Measurements from ENCODE around the gene DMD.

DNA sequence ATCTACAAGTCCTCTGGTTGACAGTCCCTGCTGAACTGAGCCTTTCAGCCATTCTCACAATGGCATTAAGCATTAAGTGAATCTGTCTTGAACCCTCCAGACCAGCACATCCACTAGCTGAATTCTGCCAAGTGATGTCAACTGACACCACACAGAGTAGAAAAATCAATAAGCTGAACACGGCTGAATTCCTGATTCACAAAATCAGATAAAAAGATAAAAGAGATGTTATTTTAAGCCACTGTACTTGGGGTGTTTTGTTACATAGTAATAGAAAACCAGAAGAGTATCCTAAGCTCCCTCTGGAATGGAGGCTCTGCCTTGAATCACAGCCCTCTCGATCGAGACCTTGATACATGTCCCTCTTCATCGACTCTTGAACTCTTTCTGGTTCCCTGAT lies 336.5 kb downstream of the DMD start:
- TF ChIP-seq, protein P1, sequence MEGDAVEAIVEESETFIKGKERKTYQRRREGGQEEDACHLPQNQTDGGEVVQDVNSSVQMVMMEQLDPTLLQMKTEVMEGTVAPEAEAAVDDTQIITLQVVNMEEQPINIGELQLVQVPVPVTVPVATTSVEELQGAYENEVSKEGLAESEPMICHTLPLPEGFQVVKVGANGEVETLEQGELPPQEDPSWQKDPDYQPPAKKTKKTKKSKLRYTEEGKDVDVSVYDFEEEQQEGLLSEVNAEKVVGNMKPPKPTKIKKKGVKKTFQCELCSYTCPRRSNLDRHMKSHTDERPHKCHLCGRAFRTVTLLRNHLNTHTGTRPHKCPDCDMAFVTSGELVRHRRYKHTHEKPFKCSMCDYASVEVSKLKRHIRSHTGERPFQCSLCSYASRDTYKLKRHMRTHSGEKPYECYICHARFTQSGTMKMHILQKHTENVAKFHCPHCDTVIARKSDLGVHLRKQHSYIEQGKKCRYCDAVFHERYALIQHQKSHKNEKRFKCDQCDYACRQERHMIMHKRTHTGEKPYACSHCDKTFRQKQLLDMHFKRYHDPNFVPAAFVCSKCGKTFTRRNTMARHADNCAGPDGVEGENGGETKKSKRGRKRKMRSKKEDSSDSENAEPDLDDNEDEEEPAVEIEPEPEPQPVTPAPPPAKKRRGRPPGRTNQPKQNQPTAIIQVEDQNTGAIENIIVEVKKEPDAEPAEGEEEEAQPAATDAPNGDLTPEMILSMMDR (IDR thresholded peaks at IDR 0.05) = no peak
- no peak for TF ChIP-seq POLR2A (IDR thresholded peaks at IDR 0.05)

Data from ovary (tissue), 3 donors.